ENCODE results near the gene OPCML. TPM values are rescaled to one million over a fixed set of nuclear protein-coding genes. Genes with fewer than 3 reads are reported as not detected.

OPCML gene
- total and polyA plus RNA-seq, 2 donors from 2014 or later, result 0.77 to 1.1 TPM

DNA sequence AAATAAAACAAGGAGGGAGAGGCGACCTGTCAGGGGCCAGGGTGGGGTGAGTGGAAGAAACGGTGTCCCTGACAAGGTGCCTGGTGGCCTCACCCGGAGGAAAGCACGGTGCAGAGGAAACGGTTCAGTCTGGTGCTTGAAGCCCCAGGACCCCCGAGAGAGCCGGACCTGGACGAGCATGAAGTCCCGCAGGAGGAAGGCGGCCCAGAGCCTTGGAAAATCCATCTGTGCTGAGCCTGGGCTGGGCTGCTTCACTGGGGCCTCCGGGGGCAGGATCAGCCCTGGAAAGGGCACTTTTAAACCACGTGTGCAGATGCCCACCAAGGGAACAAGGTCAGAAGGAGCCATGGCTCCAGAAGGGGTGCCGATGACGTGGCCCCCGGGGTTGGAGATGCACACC, 467.3 kb downstream of the OPCML start:
- no peaks in the 10 kb centered on the region for H3K27me3 ChIP-seq (ENCODE audit: control insufficient read depth, insufficient read depth, low read length)
- H3K4me3 ChIP-seq (ENCODE audit: low read length in 3 of 3), result peak overlapping the region; percentile 53 to 76 (median 54)
- no peak for FAIRE-seq
- no peak overlapping the region for H3K27ac ChIP-seq (ENCODE audit: low read depth in 2 of 2, low read length in 2 of 2)
- no peaks in the 10 kb centered on the region for H3K9me3 ChIP-seq (ENCODE audit: control insufficient read depth in 2 of 3, insufficient read depth in 1 of 3, low read length in 3 of 3)
- intact Hi-C loops (cut with DNase I), result no loop called here
- H3K9ac ChIP-seq (ENCODE audit: low read length in 3 of 3), result peak overlapping the region in 2 of 3 donors; percentile 39 to 86
- peak in 1 of 5 donors; percentile 49 for DNase-seq
- TF ChIP-seq, protein P1, sequence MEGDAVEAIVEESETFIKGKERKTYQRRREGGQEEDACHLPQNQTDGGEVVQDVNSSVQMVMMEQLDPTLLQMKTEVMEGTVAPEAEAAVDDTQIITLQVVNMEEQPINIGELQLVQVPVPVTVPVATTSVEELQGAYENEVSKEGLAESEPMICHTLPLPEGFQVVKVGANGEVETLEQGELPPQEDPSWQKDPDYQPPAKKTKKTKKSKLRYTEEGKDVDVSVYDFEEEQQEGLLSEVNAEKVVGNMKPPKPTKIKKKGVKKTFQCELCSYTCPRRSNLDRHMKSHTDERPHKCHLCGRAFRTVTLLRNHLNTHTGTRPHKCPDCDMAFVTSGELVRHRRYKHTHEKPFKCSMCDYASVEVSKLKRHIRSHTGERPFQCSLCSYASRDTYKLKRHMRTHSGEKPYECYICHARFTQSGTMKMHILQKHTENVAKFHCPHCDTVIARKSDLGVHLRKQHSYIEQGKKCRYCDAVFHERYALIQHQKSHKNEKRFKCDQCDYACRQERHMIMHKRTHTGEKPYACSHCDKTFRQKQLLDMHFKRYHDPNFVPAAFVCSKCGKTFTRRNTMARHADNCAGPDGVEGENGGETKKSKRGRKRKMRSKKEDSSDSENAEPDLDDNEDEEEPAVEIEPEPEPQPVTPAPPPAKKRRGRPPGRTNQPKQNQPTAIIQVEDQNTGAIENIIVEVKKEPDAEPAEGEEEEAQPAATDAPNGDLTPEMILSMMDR (IDR thresholded peaks at IDR 0.05; ENCODE audit: borderline replicate concordance, extremely low read depth, insufficient read depth), result no peak
- H3K4me1 ChIP-seq (ENCODE audit: control insufficient read depth in 2 of 3, insufficient read depth in 2 of 3, low read depth in 1 of 3, low read length in 3 of 3), result no peaks in the 10 kb centered on the region
- no peaks in the 10 kb centered on the region for H3K36me3 ChIP-seq (ENCODE audit: control insufficient read depth in 2 of 3, insufficient read depth in 3 of 3, low read length in 3 of 3)

DNA sequence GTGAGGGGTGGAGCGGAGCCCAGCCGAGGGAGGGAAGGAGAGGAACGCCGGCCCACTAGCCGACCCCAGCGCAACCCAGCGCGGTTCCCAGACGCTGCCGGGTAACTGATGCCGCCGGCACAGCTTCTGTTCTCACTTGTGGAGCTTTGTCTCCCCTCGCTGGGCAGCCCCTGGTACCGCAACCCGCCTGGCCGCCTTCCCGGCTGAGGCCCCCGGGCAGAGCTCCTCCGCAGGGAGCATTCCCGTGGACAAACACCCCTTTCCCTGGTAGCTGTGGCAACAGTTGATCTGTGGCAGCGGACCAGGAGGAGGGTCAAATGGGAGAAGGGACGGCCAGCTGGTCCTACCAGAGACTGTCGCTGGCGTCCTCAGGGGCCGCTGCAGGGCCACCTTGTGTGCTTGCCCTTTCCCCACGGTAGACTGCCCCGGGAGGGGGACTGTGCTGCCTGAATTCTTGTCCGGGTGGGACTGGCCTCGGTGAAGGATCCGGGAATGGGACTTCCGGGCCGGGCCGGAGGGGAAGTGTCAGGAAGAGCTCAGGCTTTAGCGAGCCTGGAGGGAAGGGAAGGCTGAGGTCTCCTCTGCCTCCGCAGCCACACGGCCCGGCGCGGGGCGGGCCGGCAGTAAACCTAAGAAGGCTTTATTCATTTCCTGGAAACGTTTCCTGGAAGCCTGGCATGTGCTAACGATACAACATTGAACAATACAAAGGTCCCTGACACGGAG, 468.0 kb downstream of the OPCML start:
- Histone ChIP-seq H3K4me3 (ENCODE audit: low read length in 3 of 3) (peak overlapping the region; percentile 53 to 76 (median 54)), H3K27ac (ENCODE audit: low read depth in 2 of 2, low read length in 2 of 2) (no peak overlapping the region), H3K36me3 (ENCODE audit: control insufficient read depth in 2 of 3, insufficient read depth in 3 of 3, low read length in 3 of 3) (no peaks in the 10 kb centered on the region), H3K9me3 (ENCODE audit: control insufficient read depth in 2 of 3, insufficient read depth in 1 of 3, low read length in 3 of 3) (no peaks in the 10 kb centered on the region), H3K27me3 (ENCODE audit: control insufficient read depth, insufficient read depth, low read length) (no peaks in the 10 kb centered on the region), H3K9ac (ENCODE audit: low read length in 3 of 3) (peak overlapping the region in 2 of 3 donors; percentile 39 to 86), H3K4me1 (ENCODE audit: control insufficient read depth in 2 of 3, insufficient read depth in 2 of 3, low read depth in 1 of 3, low read length in 3 of 3) (no peaks in the 10 kb centered on the region)
- intact Hi-C loops (cut with DNase I), result no loop called here
- DNase-seq (peak; percentile 92 to 95 (median 95)), FAIRE-seq (no peak)
- TF ChIP-seq, protein P1 (IDR thresholded peaks at IDR 0.05; ENCODE audit: borderline replicate concordance, extremely low read depth, insufficient read depth), result peak; percentile 78

DNA sequence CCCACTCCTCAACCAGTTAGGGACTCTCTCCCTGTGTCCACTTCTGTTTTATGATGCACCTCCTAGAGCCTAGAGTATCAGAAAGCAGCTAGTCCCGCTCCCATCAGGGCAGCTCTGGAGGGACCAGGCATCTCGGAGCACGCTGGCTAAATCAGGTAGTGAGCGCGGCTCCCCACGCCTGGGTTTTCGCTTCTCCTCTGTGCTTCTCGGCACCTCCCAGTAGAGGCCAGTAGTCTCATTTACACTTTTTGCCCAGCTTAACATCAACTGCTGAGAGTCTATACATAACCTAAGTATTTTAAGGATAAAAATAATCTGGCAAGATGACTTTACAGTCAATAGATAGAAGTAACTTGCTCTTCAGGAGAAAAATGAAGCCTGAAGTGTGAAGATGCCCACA, 473.8 kb downstream of the OPCML start:
- FAIRE-seq, result no peak
- H3K36me3 ChIP-seq (ENCODE audit: control insufficient read depth in 2 of 3, insufficient read depth in 3 of 3, low read length in 3 of 3), result no peaks in the 10 kb centered on the region
- TF ChIP-seq, protein P1 (IDR thresholded peaks at IDR 0.05; ENCODE audit: borderline replicate concordance, extremely low read depth, insufficient read depth), result no peak

More for the DNA sequence above, 473.8 kb downstream of the OPCML start:
- peaks cover 0 to 4% (median 0%) of the 10 kb centered on the region in 3 donors for H3K4me1 ChIP-seq (ENCODE audit: control insufficient read depth in 2 of 3, insufficient read depth in 2 of 3, low read depth in 1 of 3, low read length in 3 of 3)
- no peaks in the 10 kb centered on the region for H3K27me3 ChIP-seq (ENCODE audit: control insufficient read depth, insufficient read depth, low read length)
- no peaks in the 10 kb centered on the region for H3K9me3 ChIP-seq (ENCODE audit: control insufficient read depth in 2 of 3, insufficient read depth in 1 of 3, low read length in 3 of 3)
- H3K27ac ChIP-seq (ENCODE audit: low read depth in 2 of 2, low read length in 2 of 2), result no peak overlapping the region
- H3K9ac ChIP-seq (ENCODE audit: low read length in 3 of 3), result no peak overlapping the region
- intact Hi-C loops (cut with DNase I), result no loop called here
- no peak overlapping the region for H3K4me3 ChIP-seq (ENCODE audit: low read length in 3 of 3)
- DNase-seq, result no peak

Measured in kidney (tissue), 14 donors.